Activated CD4-positive, alpha-beta T cell treated with anti-CD3 and anti-CD28 coated beads for 36 hours (primary cell): ENCODE data around the gene CACNA1D. TPM values are rescaled to one million over a fixed set of nuclear protein-coding genes. Genes with fewer than 3 reads are reported as not detected.
"Not testable (repeated sequence)": the region's sequence is repeated elsewhere in the genome, so short reads cannot be mapped to it uniquely, and the experiment has no call there.

ENCODE experiments used
- ATAC-seq: fragments of 200-7000 bp; cut with Tn5 transposase; one replicate; pipeline ENCODE4 v1.10.0; 2021; ENCODE audit warnings: mild to moderate bottlenecking, moderate library complexity
- CTCF ChIA-PET: fragments of 350-600 bp; sonication (Branson Sonifier 250); formaldehyde crosslinking; loops from one replicate; lab custom pipeline; 2021; ENCODE audit warnings: antibody characterized with exemption; lab: Charles Lee
- POLR2A ChIA-PET: fragments of 350-600 bp; sonication (Branson Sonifier 250); formaldehyde crosslinking; loops from one replicate; lab custom pipeline; 2021; ENCODE audit warnings: antibody characterized with exemption, inconsistent platforms; lab: Charles Lee
- DNase-seq: peaks from one replicate; pipeline ENCODE4 v3.0.0-alpha.2; 2020
- H3K27ac Mint-ChIP-seq: one replicate; pipeline ENCODE4 v1.8.0; 2021; ENCODE audit warnings: mixed read lengths
- H3K27me3 Mint-ChIP-seq: one replicate; pipeline ENCODE4 v1.8.0; 2021; ENCODE audit warnings: mixed read lengths
- H3K36me3 Mint-ChIP-seq: one replicate; pipeline ENCODE4 v1.8.0; 2021; ENCODE audit warnings: low read depth, mixed read lengths
- H3K4me1 Mint-ChIP-seq: one replicate; pipeline ENCODE4 v1.8.0; 2021; ENCODE audit warnings: mixed read lengths
- H3K4me3 Mint-ChIP-seq: one replicate; pipeline ENCODE4 v1.8.0; 2021; ENCODE audit warnings: mild to moderate bottlenecking, moderate library complexity, mixed read lengths
- H3K9me3 Mint-ChIP-seq: one replicate; pipeline ENCODE4 v1.8.0; 2021; ENCODE audit warnings: low read depth, mixed read lengths
- intact Hi-C, 2 experiments: fragments of 100-400 bp; cut with DNase I in 1 of 2; cut with micrococcal nuclease in 1 of 2; formaldehyde crosslinking; loops; one replicate each; pipeline versions ENCODE4 v1.14.2 to v1.15.1; 2022 to 2024; cut with DNase I, micrococcal nuclease
- total RNA-seq, 2 experiments: library from RNA; stranded (reverse); gene quantifications; one replicate each; pipeline ENCODE4 v1.2.3, GENCODE V29; 2021

Gene CACNA1D
- total RNA-seq, 2 experiments from 2014 or later = 0.21 to 0.33 TPM

GRCh38 chr3:53664812-53665211 is 170.4 kb downstream of the CACNA1D start:
- intact Hi-C loops, DNase-seq, H3K4me3 Mint-ChIP-seq, POLR2A ChIA-PET, H3K27ac Mint-ChIP-seq, CTCF ChIA-PET, H3K4me1 Mint-ChIP-seq, ATAC-seq, H3K36me3 Mint-ChIP-seq: not testable (repeated sequence)
- H3K9me3 Mint-ChIP-seq = peaks cover 12% of the 10 kb centered on the region
- H3K27me3 Mint-ChIP-seq = peaks cover 18% of the 10 kb centered on the region

DNA sequence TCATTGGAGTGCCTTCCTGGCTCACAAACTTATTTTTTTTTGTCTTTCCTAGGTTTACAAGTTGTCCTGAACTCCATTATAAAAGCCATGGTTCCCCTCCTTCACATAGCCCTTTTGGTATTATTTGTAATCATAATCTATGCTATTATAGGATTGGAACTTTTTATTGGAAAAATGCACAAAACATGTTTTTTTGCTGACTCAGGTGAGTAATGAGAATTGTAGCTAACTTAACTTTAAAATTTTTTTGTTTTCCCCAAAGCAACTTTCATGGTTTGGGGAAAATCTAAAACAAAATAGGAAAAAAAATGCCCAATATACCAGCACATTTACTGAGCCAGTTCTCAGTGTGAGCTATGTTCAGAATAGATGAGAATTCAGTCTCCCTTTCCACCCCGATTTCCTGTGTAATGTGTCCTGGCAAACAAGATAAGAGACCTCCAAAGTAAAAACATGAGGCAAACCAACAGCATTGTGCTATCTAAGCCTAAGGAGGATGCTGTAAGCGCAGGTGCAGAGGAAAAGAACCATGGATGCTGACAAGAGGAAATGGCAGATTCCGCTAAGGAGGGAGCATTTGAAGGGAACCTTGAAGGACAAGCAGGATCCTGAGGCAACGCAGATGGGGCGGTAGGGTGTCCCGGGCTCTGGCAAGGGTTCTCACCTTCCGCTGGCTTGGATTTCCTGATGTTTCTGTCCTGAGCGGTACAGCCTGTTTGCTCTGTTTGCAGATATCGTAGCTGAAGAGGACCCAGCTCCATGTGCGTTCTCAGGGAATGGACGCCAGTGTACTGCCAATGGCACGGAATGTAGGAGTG is 171.4 kb downstream of the CACNA1D start:
- no peaks in the 10 kb centered on the region for H3K36me3 Mint-ChIP-seq
- intact Hi-C loops = no loop called here
- H3K27ac Mint-ChIP-seq = no peak overlapping the region
- POLR2A ChIA-PET = no interaction called here
- H3K4me3 Mint-ChIP-seq = no peak overlapping the region
- CTCF ChIA-PET = no interaction called here
- no peaks in the 10 kb centered on the region for H3K4me1 Mint-ChIP-seq
- H3K27me3 Mint-ChIP-seq = peaks cover 18% of the 10 kb centered on the region
- H3K9me3 Mint-ChIP-seq = peaks cover 7% of the 10 kb centered on the region
- DNase-seq (no peak), ATAC-seq (no peak)

DNA sequence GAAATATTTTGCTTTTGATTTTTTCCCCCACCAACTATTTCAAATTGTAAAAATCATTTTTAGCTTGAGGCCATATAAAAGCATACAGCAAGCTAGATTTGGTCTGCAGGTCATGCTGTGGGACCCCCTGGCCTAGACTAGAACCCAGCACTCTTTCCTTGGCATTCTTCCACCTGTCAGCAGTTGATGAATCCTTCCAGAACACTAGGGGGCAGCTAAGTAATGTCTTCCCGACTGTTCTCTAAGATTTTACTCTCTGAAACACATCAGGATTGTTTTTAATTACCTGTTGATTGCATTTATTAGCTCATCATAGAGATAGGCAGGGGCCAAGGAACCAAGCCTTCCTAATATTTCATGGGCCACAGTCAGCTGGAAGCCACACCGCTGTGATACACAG is 174.5 kb downstream of the CACNA1D start:
- CTCF ChIA-PET = interaction anchor here (1.2 to 1.9 kb wide), 2 partner anchors 39 to 57 kb away, joined by 3 to 5 read pairs; no protein-coding TSS in a partner anchor
- Mint-ChIP-seq H3K4me3 (no peak overlapping the region), H3K9me3 (no peaks in the 10 kb centered on the region), H3K36me3 (no peaks in the 10 kb centered on the region), H3K27ac (no peak overlapping the region), H3K27me3 (peaks cover 12% of the 10 kb centered on the region), H3K4me1 (no peaks in the 10 kb centered on the region)
- intact Hi-C loops = no loop called here
- DNase-seq (no peak), ATAC-seq (no peak)
- POLR2A ChIA-PET = no interaction called here

DNA sequence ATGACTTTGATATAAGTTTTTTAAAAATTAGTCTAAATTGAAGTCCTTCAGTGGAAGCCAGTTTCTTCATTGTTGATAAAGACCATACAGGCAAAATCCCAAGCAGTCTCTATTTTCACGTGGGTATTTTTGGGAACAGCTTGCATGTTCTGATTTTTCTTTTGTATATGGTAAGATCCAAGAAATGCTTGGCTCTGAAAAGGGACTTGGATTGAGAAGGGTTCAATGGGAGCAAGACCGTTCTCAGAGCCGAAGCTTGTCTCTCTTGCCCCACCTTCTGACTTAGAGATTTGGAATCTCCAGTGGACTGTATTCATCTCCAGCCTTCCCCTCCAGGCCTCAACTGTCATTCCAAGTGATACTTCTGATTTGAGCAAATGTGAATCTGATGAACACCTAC is 176.3 kb downstream of the CACNA1D start:
- DNase-seq (no peak), ATAC-seq (no peak)
- no peaks in the 10 kb centered on the region for H3K4me1 Mint-ChIP-seq
- no peaks in the 10 kb centered on the region for H3K36me3 Mint-ChIP-seq
- no peaks in the 10 kb centered on the region for H3K9me3 Mint-ChIP-seq
- CTCF ChIA-PET = no interaction called here
- H3K27ac Mint-ChIP-seq = no peak overlapping the region
- no peak overlapping the region for H3K4me3 Mint-ChIP-seq
- POLR2A ChIA-PET = no interaction called here
- H3K27me3 Mint-ChIP-seq = peaks cover 12% of the 10 kb centered on the region
- intact Hi-C loops = no loop called here

GRCh38 chr3:53671192-53671960 is 177.0 kb downstream of the CACNA1D start:
- POLR2A ChIA-PET = no interaction called here
- ATAC-seq (no peak), DNase-seq (no peak)
- H3K27me3 Mint-ChIP-seq = peaks cover 9% of the 10 kb centered on the region
- no peaks in the 10 kb centered on the region for H3K9me3 Mint-ChIP-seq
- H3K4me3 Mint-ChIP-seq = no peak overlapping the region
- H3K4me1 Mint-ChIP-seq = no peaks in the 10 kb centered on the region
- CTCF ChIA-PET = interaction anchor here (0.6 kb wide), 1 partner anchor 475 kb away, joined by 3 read pairs; no protein-coding TSS in a partner anchor
- intact Hi-C loops = no loop called here
- H3K27ac Mint-ChIP-seq = no peak overlapping the region
- H3K36me3 Mint-ChIP-seq = no peaks in the 10 kb centered on the region

DNA sequence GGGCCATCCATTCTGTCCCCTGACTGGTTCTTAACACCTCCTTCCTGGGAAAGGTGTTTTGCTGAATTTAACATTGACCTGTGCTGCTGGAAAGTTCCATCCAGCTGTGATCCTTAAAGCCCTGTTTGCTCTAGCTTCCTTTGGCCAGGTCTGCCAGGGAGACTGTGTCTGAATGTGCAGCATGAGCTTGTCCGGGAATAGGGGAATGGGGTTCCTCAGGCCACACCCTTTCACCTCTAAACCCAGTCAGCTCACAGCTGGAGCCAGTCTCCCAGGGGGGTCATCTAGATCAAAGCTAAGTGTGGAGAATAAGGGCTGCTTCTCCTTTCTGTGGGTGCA is 177.5 kb downstream of the CACNA1D start:
- Mint-ChIP-seq H3K4me3 (no peak overlapping the region), H3K9me3 (no peaks in the 10 kb centered on the region), H3K36me3 (no peaks in the 10 kb centered on the region), H3K27ac (no peak overlapping the region), H3K4me1 (no peaks in the 10 kb centered on the region), H3K27me3 (peaks cover 11% of the 10 kb centered on the region)
- DNase-seq = no peak
- ChIA-PET CTCF (interaction anchor here (0.6 kb wide), 1 partner anchor 476 kb away, joined by 3 read pairs; no protein-coding TSS in a partner anchor), POLR2A (no interaction called here)
- intact Hi-C loops = no loop called here
- no peak for ATAC-seq

- H3K27ac Mint-ChIP-seq = no peak overlapping the region
- POLR2A ChIA-PET = no interaction called here
- H3K9me3 Mint-ChIP-seq = no peaks in the 10 kb centered on the region
- no peak overlapping the region for H3K4me3 Mint-ChIP-seq
- CTCF ChIA-PET = no interaction called here
- no peaks in the 10 kb centered on the region for H3K4me1 Mint-ChIP-seq
- intact Hi-C loops = no loop called here
- DNase-seq (no peak), ATAC-seq (no peak)
- no peaks in the 10 kb centered on the region for H3K36me3 Mint-ChIP-seq
- peaks cover 11% of the 10 kb centered on the region for H3K27me3 Mint-ChIP-seq
Measured at GRCh38 chr3:53672981-53673380, 178.6 kb downstream of the CACNA1D start.

DNA sequence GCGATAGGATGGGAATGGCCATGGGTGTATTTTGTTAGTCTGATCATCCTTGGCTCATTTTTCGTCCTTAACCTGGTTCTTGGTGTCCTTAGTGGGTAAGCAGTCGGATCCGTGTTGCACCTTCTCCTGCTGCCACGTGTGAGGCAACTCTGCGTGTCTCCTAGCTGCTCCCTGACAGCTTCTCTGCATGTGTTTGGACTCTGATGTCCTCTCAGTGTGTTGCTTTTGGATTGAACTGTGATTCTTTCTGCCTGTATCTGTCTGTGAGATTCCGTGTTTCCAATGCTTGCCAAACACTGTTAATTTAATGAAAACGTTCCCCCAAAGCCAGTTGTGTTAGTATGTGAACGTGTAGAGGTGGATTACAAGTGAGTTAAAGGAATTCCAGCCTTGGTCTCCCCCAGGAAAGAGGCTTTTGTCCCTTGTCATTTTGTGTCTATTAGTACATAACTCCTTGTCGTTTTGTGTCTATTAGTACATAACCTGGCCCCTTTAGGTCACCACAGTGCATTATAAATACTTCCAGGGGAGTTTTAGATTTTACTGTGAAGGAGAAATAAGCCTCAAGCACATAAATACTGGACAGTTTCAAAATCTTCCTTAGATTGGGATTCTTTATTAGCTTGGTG is 179.4 kb downstream of the CACNA1D start:
- Mint-ChIP-seq H3K9me3 (no peaks in the 10 kb centered on the region), H3K4me1 (no peaks in the 10 kb centered on the region), H3K4me3 (no peak overlapping the region), H3K27ac (no peak overlapping the region), H3K27me3 (peaks cover 10% of the 10 kb centered on the region), H3K36me3 (no peaks in the 10 kb centered on the region)
- ChIA-PET POLR2A (no interaction called here), CTCF (no interaction called here)
- no peak for ATAC-seq
- intact Hi-C loops = no loop called here
- DNase-seq = no peak

GRCh38 chr3:53674582-53674981 is 180.2 kb downstream of the CACNA1D start:
- Mint-ChIP-seq H3K27ac (no peak overlapping the region), H3K27me3 (peaks cover 4% of the 10 kb centered on the region), H3K4me1 (no peaks in the 10 kb centered on the region), H3K9me3 (no peaks in the 10 kb centered on the region), H3K4me3 (no peak overlapping the region), H3K36me3 (no peaks in the 10 kb centered on the region)
- intact Hi-C loops = no loop called here
- ATAC-seq (no peak), DNase-seq (no peak)
- CTCF ChIA-PET = no interaction called here
- POLR2A ChIA-PET = no interaction called here

- no peak for ATAC-seq
- Mint-ChIP-seq H3K4me1 (no peaks in the 10 kb centered on the region), H3K4me3 (no peak overlapping the region), H3K9me3 (no peaks in the 10 kb centered on the region), H3K27me3 (peaks cover 3% of the 10 kb centered on the region), H3K27ac (no peak overlapping the region), H3K36me3 (no peaks in the 10 kb centered on the region)
- intact Hi-C loops = no loop called here
- POLR2A ChIA-PET = no interaction called here
- CTCF ChIA-PET = no interaction called here
- no peak for DNase-seq
Measured at GRCh38 chr3:53675022-53675697, 180.7 kb downstream of the CACNA1D start.

DNA sequence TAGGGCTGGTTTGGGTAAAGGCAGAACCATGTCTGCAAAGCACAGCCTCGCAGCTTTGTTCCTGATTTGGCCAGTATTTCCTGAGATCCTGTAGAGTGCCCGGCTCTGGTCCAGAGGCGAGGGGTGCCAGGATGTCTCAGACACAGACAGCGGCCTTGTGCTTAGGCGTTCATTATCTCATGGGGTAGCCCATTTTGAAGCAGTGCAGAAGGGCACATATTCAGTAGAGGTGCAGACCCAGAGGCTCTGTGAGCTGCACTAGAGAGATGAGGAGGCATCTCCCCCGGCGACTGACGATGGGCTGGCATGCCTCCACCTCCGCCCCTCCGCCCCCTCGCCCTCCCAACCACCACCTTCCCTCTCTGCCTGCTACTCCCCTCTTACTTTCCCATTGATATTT is 181.5 kb downstream of the CACNA1D start:
- Mint-ChIP-seq H3K27me3 (peaks cover 5% of the 10 kb centered on the region), H3K27ac (no peak overlapping the region), H3K4me3 (no peak overlapping the region), H3K4me1 (no peaks in the 10 kb centered on the region), H3K9me3 (no peaks in the 10 kb centered on the region), H3K36me3 (no peaks in the 10 kb centered on the region)
- intact Hi-C loops = no loop called here
- ChIA-PET CTCF (no interaction called here), POLR2A (no interaction called here)
- ATAC-seq (no peak), DNase-seq (no peak)
